Spleen (tissue), 7 donors: ENCODE results near the gene LMCD1.

Source experiments
- POLR2A ChIP-seq, 3 donors: fragments of 450-650 bp; IDR thresholded peaks; one replicate each; pipeline ENCODE4 v1.5.1; 2017; ENCODE audit warnings: antibody characterized with exemption in 3 of 3, mild to moderate bottlenecking in 1 of 3
- POLR2AphosphoS5 ChIP-seq, 3 donors: sonication (generic); formaldehyde crosslinking; IDR thresholded peaks; one replicate each; pipeline ENCODE4 v1.5.1; 2017; ENCODE audit warnings: antibody characterized with exemption in 3 of 3
- TF ChIP-seq, protein P1 (sequence below), 11 experiments: fragments of 200-600 bp in 7 of 11; fragments of 450-650 bp in 4 of 11; sonication (generic) in 4 of 11; IDR thresholded peaks in 8 of 11; conservative IDR thresholded peaks in 3 of 11; 1 replicate in 7 of 11; 2 replicates in 4 of 11; pipeline versions ENCODE4 v1.4.0 to v1.8.0; 2016 to 2021; ENCODE audit warnings: antibody characterized with exemption in 11 of 11, inconsistent platforms in 4 of 11, mild to moderate bottlenecking in 1 of 11
- donor health status: DM: no; HTN: no; CAD: no; lungs with moderate emphysema.
- donor health status: DM: no; HTN: no; CAD: no.
- donor health status: DM: no; HTN: no; CAD: no.

DNA sequence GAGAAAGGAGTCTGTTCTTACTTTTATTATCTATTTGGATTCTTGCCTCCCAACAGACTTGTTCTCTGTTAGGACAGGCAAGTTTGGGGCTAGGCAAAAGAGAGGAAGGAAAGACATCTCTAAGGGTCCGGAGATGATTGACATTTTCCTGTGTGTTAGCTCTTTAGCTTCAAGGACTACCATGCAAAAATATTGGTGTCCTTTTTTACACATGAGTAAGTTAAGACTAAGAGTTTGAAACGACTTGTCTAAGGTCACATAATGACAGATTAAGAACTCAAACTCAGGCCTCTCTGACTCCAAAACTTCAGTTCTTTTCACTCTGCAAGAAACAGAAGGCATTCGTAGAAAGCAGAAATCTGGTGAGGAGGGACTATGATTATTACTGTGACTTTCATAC, 5.9 kb downstream of the LMCD1 start:
- TF ChIP-seq, protein P1, sequence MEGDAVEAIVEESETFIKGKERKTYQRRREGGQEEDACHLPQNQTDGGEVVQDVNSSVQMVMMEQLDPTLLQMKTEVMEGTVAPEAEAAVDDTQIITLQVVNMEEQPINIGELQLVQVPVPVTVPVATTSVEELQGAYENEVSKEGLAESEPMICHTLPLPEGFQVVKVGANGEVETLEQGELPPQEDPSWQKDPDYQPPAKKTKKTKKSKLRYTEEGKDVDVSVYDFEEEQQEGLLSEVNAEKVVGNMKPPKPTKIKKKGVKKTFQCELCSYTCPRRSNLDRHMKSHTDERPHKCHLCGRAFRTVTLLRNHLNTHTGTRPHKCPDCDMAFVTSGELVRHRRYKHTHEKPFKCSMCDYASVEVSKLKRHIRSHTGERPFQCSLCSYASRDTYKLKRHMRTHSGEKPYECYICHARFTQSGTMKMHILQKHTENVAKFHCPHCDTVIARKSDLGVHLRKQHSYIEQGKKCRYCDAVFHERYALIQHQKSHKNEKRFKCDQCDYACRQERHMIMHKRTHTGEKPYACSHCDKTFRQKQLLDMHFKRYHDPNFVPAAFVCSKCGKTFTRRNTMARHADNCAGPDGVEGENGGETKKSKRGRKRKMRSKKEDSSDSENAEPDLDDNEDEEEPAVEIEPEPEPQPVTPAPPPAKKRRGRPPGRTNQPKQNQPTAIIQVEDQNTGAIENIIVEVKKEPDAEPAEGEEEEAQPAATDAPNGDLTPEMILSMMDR (IDR thresholded peaks at IDR 0.05 in 8 of 11, conservative IDR thresholded peaks at IDR 0.05 in 3 of 11): no peak
- TF ChIP-seq POLR2A (IDR thresholded peaks at IDR 0.05) (no peak), POLR2AphosphoS5 (IDR thresholded peaks at IDR 0.05) (no peak)
